OCI-LY7 (cell line): Measurements from ENCODE around the gene GPR37.

ENCODE experiments used
- EZH2phosphoT487 ChIP-seq: fragments of 200-600 bp; sonication (generic); IDR thresholded peaks from 2 replicates; pipeline ENCODE4 v1.6.1; 2018; ENCODE audit warnings: low read depth, borderline replicate concordance, mild to moderate bottlenecking, mixed run types, antibody characterized with exemption, low read length, moderate library complexity, mixed read lengths
- TF ChIP-seq, protein P1 (sequence below): fragments of 200-600 bp; sonication (generic); conservative IDR thresholded peaks from 2 replicates; pipeline ENCODE4 v1.5.1; 2014; ENCODE audit warnings: mild to moderate bottlenecking, antibody characterized with exemption, low read length, moderate library complexity, mixed read lengths

- TF ChIP-seq, protein P1, sequence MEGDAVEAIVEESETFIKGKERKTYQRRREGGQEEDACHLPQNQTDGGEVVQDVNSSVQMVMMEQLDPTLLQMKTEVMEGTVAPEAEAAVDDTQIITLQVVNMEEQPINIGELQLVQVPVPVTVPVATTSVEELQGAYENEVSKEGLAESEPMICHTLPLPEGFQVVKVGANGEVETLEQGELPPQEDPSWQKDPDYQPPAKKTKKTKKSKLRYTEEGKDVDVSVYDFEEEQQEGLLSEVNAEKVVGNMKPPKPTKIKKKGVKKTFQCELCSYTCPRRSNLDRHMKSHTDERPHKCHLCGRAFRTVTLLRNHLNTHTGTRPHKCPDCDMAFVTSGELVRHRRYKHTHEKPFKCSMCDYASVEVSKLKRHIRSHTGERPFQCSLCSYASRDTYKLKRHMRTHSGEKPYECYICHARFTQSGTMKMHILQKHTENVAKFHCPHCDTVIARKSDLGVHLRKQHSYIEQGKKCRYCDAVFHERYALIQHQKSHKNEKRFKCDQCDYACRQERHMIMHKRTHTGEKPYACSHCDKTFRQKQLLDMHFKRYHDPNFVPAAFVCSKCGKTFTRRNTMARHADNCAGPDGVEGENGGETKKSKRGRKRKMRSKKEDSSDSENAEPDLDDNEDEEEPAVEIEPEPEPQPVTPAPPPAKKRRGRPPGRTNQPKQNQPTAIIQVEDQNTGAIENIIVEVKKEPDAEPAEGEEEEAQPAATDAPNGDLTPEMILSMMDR = no peak
- TF ChIP-seq EZH2phosphoT487 = no peak
Observed at GRCh38 chr7:124698964-124699363, 66.6 kb downstream of the GPR37 start.
